HK-2 (cell line): ENCODE data around the gene NCOA7.
"Not testable (repeated sequence)": the region's sequence is repeated elsewhere in the genome, so short reads cannot be mapped to it uniquely, and the experiment has no call there.

Experiments used
- DNase-seq: peaks from one replicate; pipeline ENCODE4 v3.0.0-alpha.2; 2018; ENCODE audit not compliant: unreplicated experiment

NCOA7 gene

DNA sequence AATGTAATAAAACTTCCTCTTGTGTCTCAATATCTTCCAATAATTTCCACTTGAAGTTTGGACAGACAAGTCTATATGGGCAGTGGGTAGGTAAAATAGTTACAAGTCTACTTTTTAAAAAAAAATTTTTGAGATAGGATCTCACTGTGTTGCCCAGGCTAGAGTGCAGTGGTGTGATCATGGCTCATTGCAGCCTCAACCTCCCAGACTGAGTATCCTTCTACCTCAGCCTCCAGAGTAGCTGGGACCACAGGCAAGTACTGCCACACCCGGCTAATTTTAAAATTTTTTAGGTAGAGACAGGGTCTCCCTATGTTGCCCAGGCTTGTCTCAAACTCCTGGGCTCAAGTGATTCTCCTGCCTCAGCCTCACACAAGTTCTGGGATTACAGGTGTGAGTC lies 181.7 kb downstream of the NCOA7 start:
- DNase-seq = not testable (repeated sequence)

DNA sequence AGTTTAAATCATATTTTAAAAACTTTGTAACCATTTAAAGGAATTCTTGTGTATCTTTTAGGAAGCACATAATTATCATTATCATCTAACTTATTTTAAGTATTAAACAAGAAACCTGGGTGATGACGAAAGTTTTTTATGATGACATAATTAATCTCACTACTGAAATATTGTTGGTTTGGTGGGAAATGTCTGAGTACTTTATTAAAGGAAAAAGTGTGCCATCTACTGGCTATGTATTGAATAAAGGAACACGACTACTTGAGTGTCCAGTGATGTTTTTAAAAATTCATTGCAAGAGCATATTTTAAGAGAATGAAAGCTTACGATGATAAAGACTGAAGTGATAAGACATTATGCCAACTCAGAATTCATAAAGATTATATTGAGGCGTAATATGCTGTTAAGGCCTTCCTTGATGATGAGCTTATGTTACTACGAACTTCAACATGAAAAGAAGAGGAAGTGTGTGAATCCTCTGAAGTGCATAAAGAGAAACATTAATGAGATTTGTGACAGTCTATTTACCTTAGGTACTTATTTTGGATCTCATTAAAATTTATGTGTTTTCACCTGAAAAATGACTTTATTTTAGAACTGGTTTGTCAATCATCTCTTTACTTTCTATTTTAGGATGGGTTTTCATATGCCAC lies 183.6 kb downstream of the NCOA7 start:
- DNase-seq = no peak

DNA sequence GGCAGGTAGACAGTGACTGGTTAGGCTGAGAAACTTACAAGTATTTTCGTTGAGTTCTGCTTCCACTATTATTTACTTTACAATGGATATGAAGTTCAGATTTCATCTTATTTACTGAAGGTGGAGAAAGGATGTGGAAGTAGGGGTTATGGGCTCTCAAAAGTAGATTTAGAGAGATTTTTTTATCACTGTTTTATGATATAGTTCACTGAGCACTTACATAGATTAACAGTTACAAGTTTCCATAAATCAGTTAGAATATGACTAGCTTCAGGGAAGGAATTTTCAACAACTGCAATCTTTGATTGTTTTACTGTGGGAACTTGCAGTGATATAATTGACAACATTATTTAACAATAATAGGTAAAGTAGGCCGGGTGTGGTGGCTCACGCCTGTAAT lies 188.3 kb downstream of the NCOA7 start:
- no peak for DNase-seq
